K562 (cell line): ENCODE results near the gene NELL1. TPM values are rescaled to one million over a fixed set of nuclear protein-coding genes. Genes with fewer than 3 reads are reported as not detected.

Experiments used
- ATAC-seq: fragments of 200-7000 bp; cut with Tn5 transposase; 3 replicates; pipeline ENCODE4 v1.9.1; 2020; ENCODE audit warnings: moderate library complexity
- BruUV-seq: library from RNA; stranded (reverse); fragments of 400-500 nt; replicated peaks from 2 replicates; lab custom pipeline; 2021; lab: Mats Ljungman, UMichigan
- CTCF ChIA-PET: fragments of 300-600 bp; formaldehyde crosslinking; extraction: SDS; loops from one replicate; lab custom pipeline; 2021; ENCODE audit warnings: low intra/inter-chr PET ratio; lab: Yijun Ruan, JAX
- POLR2A ChIA-PET: fragments of 300-600, 350-650 bp; sonication (Branson Sonifier 250); formaldehyde crosslinking; extraction: SDS; loops from one replicate; lab custom pipeline; 2021; ENCODE audit warnings: antibody characterized with exemption, inconsistent platforms; lab: Yijun Ruan, JAX
- DNase-seq, 4 experiments: peaks; one replicate each; pipeline versions ENCODE4 v3.0.0 to v3.0.0-alpha.2; 2011 to 2018; ENCODE audit warnings: low spot score in 3 of 4, mixed read lengths in 3 of 4; ENCODE audit errors: extremely low read depth in 1 of 4
- FAIRE-seq: peaks from 2 replicates; lab custom pipeline; 2011; peaks lifted over from hg19 to GRCh38; lab: Jason Lieb, UNC
- H2AFZ ChIP-seq: 2 replicates; pipeline ENCODE4 v1.6.0; 2011; ENCODE audit warnings: low read depth, low read length, control low read depth, inconsistent platforms
- H3K27ac ChIP-seq: fragments of 200-600 bp; 3 replicates; pipeline ENCODE4 v1.8.0; 2011; ENCODE audit warnings: low read depth, mild to moderate bottlenecking, control low read depth, inconsistent platforms, low read length, moderate library complexity, mixed read lengths; ENCODE audit errors: extremely low read depth
- H3K27me3 ChIP-seq, 2 experiments: fragments of 300-600 bp in 1 of 2; 2 replicates in 1 of 2; 3 replicates in 1 of 2; pipeline versions ENCODE4 v1.6.0 to v1.8.0; 2011; ENCODE audit warnings: inconsistent platforms in 2 of 2, low read length in 2 of 2, mild to moderate bottlenecking in 1 of 2, mixed read lengths in 1 of 2, moderate library complexity in 1 of 2; ENCODE audit not compliant: control insufficient read depth in 2 of 2, insufficient read depth in 2 of 2
- H3K36me3 ChIP-seq: fragments of 300-600 bp; 3 replicates; pipeline ENCODE4 v1.8.0; 2011; ENCODE audit warnings: mild to moderate bottlenecking, low read length, inconsistent platforms; ENCODE audit not compliant: control insufficient read depth, insufficient read depth
- H3K4me1 ChIP-seq, 2 experiments: fragments of 200-600 bp in 1 of 2; replicated peaks in 1 of 2; 2 replicates in 1 of 2; 3 replicates in 1 of 2; pipeline versions ENCODE4 v1.5.1 to v1.8.0; 2011; ENCODE audit warnings: inconsistent platforms in 2 of 2, low read length in 2 of 2, mild to moderate bottlenecking in 1 of 2, mixed read lengths in 1 of 2, moderate library complexity in 1 of 2; ENCODE audit not compliant: control insufficient read depth in 2 of 2, insufficient read depth in 2 of 2
- H3K4me2 ChIP-seq: 2 replicates; pipeline ENCODE4 v1.6.1; 2011; ENCODE audit warnings: low read length, control low read depth, inconsistent platforms, mixed read lengths; ENCODE audit not compliant: insufficient read depth
- H3K4me3 ChIP-seq: fragments of 200-600 bp; sonication (generic), shearing (Covaris generic); 2 replicates; pipeline ENCODE4 v1.5.1; 2016; ENCODE audit warnings: control low read depth, inconsistent platforms
- H3K79me2 ChIP-seq: fragments of 200-600 bp; 3 replicates; pipeline ENCODE4 v1.8.0; 2011; ENCODE audit warnings: low read length, inconsistent platforms; ENCODE audit not compliant: control insufficient read depth, insufficient read depth
- H3K9ac ChIP-seq, 2 experiments: 2 replicates each; pipeline versions ENCODE4 v1.6.0 to v1.6.1; 2011; ENCODE audit warnings: low read depth in 2 of 2, low read length in 2 of 2, control low read depth in 1 of 2, inconsistent platforms in 1 of 2, mild to moderate bottlenecking in 1 of 2, mixed read lengths in 1 of 2; ENCODE audit not compliant: insufficient read depth in 1 of 2
- H3K9me1 ChIP-seq: one replicate; pipeline ENCODE4 v1.6.0; 2011; ENCODE audit warnings: inconsistent platforms, mild to moderate bottlenecking, low read length, moderate library complexity; ENCODE audit not compliant: control insufficient read depth, insufficient read depth
- H3K9me3 ChIP-seq: replicated peaks from 2 replicates; pipeline ENCODE4 v1.5.1; 2011; ENCODE audit warnings: low read depth, low read length, inconsistent platforms; ENCODE audit not compliant: control insufficient read depth, insufficient read depth
- H4K20me1 ChIP-seq: replicated peaks from 2 replicates; pipeline ENCODE4 v1.6.1; 2011; ENCODE audit warnings: low read length, inconsistent platforms, mixed read lengths; ENCODE audit not compliant: control insufficient read depth, insufficient read depth
- BCOR ChIP-seq: fragments of 450-650 bp; IDR thresholded peaks from 2 replicates; pipeline ENCODE4 v1.6.1; 2016
- DEAF1 ChIP-seq: fragments of 450-650 bp; formaldehyde crosslinking; IDR thresholded peaks from 2 replicates; pipeline ENCODE4 v1.4.0; 2020; ENCODE audit warnings: mild to moderate bottlenecking, moderate library complexity
- NR2F6 ChIP-seq: fragments of 450-650 bp; formaldehyde crosslinking; IDR thresholded peaks from 2 replicates; pipeline ENCODE4 v1.4.0; 2020; ENCODE audit warnings: mild to moderate bottlenecking
- REST ChIP-seq, 2 experiments: fragments of 450-650 bp; formaldehyde crosslinking in 1 of 2; IDR thresholded peaks; 2 replicates each; pipeline versions ENCODE4 v1.4.0 to v1.6.1; 2014 to 2020; ENCODE audit warnings: mild to moderate bottlenecking in 2 of 2, borderline replicate concordance in 1 of 2, low read depth in 1 of 2
- SNRNP70 ChIP-seq: fragments of 200-400 bp; formaldehyde crosslinking; optimal IDR thresholded peaks from 2 replicates; pipeline ENCODE3; 2017; ENCODE audit warnings: low read depth, low read length
- ZNF449 ChIP-seq: fragments of 250-450 bp; sonication (Bioruptor Pico); IDR thresholded peaks from 2 replicates; pipeline ENCODE4 v1.8.0; 2022; ENCODE audit warnings: moderate library complexity, mild to moderate bottlenecking, inconsistent platforms
- WGBS: fragments of 100-300 bp; shearing (Covaris generic); methylation state at CpG from one replicate; pipeline ENCODE4 v1.1.6; 2016; ENCODE audit warnings: low coverage, mixed read lengths; ENCODE audit not compliant: insufficient coverage; ENCODE audit errors: missing lambda C conversion rate; 5-methylcytosine and 5-hydroxymethylcytosine counted together
- in situ Hi-C: fragments of 300-500 bp; cut with MboI; formaldehyde crosslinking; loops from 4 replicates; pipeline ENCODE4 v1.15.0; 2018; ENCODE audit warnings: inconsistent platforms, mixed read lengths
- intact Hi-C: fragments of 100-400 bp; cut with micrococcal nuclease; formaldehyde crosslinking; loops from 2 replicates; pipeline ENCODE4 v1.14.2; 2022
- polyA plus RNA-seq, 8 experiments: library from polyadenylated mRNA; depleted of rRNA in 4 of 8; stranded (reverse) in 5 of 8; unstranded in 3 of 8; fragments of >200 nt; fragmentation: Nextera tagmentation in 2 of 8; fragmentation: Illumina TruSeq in 1 of 8; extraction: Ambion mirVana in 2 of 8; extraction: Trizol in 1 of 8; gene quantifications; 2 replicates each; pipeline versions ENCODE4 v1.2.1 to v1.2.3, GENCODE V29; 2011 to 2014; ENCODE audit warnings: inconsistent platforms in 1 of 8, missing spikeins in 1 of 8
- total RNA-seq, 7 experiments: library from RNA; depleted of rRNA in 6 of 7; stranded (reverse); fragments of >200 nt in 6 of 7; fragmentation: Illumina TruSeq in 2 of 7; extraction: Trizol in 2 of 7; gene quantifications; 2 replicates each; pipeline versions ENCODE4 v1.2.1 to v1.2.3, GENCODE V29; 2011 to 2021; ENCODE audit warnings: low replicate concordance in 1 of 7

Gene NELL1
- total and polyA plus RNA-seq, 9 of the 15 experiments (the other 6 are each of a cell fraction or from before 2014, with no cell fraction given) = not detected

- ATAC-seq (no peak), FAIRE-seq (no peak), DNase-seq (no peak)
- no TSS peak for BruUV-seq
- H3K36me3 ChIP-seq = no peaks in the 10 kb centered on the region
- no peak overlapping the region for H3K4me2 ChIP-seq
- no peak overlapping the region for H3K4me3 ChIP-seq
- H3K9me1 ChIP-seq = no peaks in the 10 kb centered on the region
- ChIA-PET POLR2A (no interaction called here), CTCF (no interaction called here)
- in situ Hi-C loops (no loop called here), intact Hi-C loops (no loop called here)
- no peak overlapping the region for H2AFZ ChIP-seq
- no peak overlapping the region for H3K9ac ChIP-seq
- H4K20me1 ChIP-seq = no peaks in the 10 kb centered on the region
- H3K9me3 ChIP-seq = no peaks in the 10 kb centered on the region
- no peak overlapping the region for H3K27ac ChIP-seq
- 6% methylated on average over 3 of the region's 3 CpGs for WGBS
- no peaks in the 10 kb centered on the region for H3K4me1 ChIP-seq
- H3K79me2 ChIP-seq = no peaks in the 10 kb centered on the region
- H3K27me3 ChIP-seq = no peaks in the 10 kb centered on the region
- TF ChIP-seq REST (IDR thresholded peaks at IDR 0.05; ENCODE audit: borderline replicate concordance) (peak; percentile 14; the same call in 1 of the 2 replicates), REST (CRISPR knock-in tag; IDR thresholded peaks at IDR 0.05; ENCODE audit: low read depth) (no peak), NR2F6 (CRISPR knock-in tag) (no peak), SNRNP70 (no peak), DEAF1 (CRISPR knock-in tag) (no peak), ZNF449 (CRISPR knock-in tag) (no peak), BCOR (no peak)
- TF ChIP-seq, all 486 proteins: peak for 1
Measured at GRCh38 chr11:21622995-21623394, 953.6 kb downstream of the NELL1 start.
